Ishikawa (cell line): ENCODE measurements around the gene EBLN2.

ENCODE experiments used
- CEBPB ChIP-seq: IDR thresholded peaks from 2 replicates; pipeline ENCODE4 v1.6.1; 2012
- EGR1 ChIP-seq: IDR thresholded peaks from 2 replicates; pipeline ENCODE4 v1.6.1; 2012
- EP300 ChIP-seq: IDR thresholded peaks from 2 replicates; pipeline ENCODE4 v1.6.1; 2012; ENCODE audit warnings: borderline replicate concordance
- FOXM1 ChIP-seq: IDR thresholded peaks from 2 replicates; pipeline ENCODE4 v1.6.1; 2012; ENCODE audit warnings: low read depth, borderline replicate concordance
- NFIC ChIP-seq: IDR thresholded peaks from 2 replicates; pipeline ENCODE4 v1.6.1; 2012
- RAD21 ChIP-seq: IDR thresholded peaks from 2 replicates; pipeline ENCODE4 v1.6.1; 2012; ENCODE audit warnings: low read depth
- TAF1 ChIP-seq: IDR thresholded peaks from 2 replicates; pipeline ENCODE4 v1.6.1; 2012; ENCODE audit warnings: low read depth, mild to moderate bottlenecking
- TCF12 ChIP-seq: IDR thresholded peaks from 2 replicates; pipeline ENCODE4 v1.6.1; 2012; ENCODE audit warnings: low read depth
- TEAD4 ChIP-seq: IDR thresholded peaks from 2 replicates; pipeline ENCODE4 v1.6.1; 2012
- YY1 ChIP-seq: IDR thresholded peaks from 2 replicates; pipeline ENCODE4 v1.6.1; 2012; ENCODE audit warnings: low read depth
- ZBTB7A ChIP-seq: IDR thresholded peaks from 2 replicates; pipeline ENCODE4 v1.6.1; 2012; ENCODE audit warnings: low read depth
- TF ChIP-seq, protein P1 (sequence below): IDR thresholded peaks from 2 replicates; pipeline ENCODE4 v1.6.1; 2012; ENCODE audit warnings: low read depth, mild to moderate bottlenecking
- TF ChIP-seq, protein P2 (sequence below): IDR thresholded peaks from 2 replicates; pipeline ENCODE4 v1.6.1; 2012

DNA sequence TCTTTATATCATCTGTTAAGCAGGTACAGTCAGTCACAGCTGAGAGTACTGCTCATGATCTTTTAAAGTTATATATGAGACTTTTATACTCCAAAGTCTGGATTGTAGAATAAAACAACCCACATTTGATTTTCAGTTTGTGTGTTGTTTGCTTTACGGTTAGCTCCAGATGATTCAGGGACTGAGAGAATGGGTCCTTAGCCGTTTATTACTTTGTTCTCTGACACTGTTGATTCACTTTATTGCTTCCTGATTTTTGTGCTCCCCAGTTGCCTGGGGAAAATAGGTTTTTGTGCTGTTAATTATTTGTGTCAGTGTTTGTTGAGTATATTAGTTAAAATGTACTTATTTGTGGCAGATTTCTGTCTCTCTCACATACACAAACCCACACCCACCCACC is 8.6 kb upstream of the EBLN2 start:
- TF ChIP-seq EGR1 (no peak), CEBPB (no peak), ZBTB7A (no peak), RAD21 (no peak), EP300 (no peak), YY1 (no peak), TAF1 (no peak), TEAD4 (no peak), TCF12 (no peak), NFIC (no peak), FOXM1 (no peak)
- TF ChIP-seq, protein P1, sequence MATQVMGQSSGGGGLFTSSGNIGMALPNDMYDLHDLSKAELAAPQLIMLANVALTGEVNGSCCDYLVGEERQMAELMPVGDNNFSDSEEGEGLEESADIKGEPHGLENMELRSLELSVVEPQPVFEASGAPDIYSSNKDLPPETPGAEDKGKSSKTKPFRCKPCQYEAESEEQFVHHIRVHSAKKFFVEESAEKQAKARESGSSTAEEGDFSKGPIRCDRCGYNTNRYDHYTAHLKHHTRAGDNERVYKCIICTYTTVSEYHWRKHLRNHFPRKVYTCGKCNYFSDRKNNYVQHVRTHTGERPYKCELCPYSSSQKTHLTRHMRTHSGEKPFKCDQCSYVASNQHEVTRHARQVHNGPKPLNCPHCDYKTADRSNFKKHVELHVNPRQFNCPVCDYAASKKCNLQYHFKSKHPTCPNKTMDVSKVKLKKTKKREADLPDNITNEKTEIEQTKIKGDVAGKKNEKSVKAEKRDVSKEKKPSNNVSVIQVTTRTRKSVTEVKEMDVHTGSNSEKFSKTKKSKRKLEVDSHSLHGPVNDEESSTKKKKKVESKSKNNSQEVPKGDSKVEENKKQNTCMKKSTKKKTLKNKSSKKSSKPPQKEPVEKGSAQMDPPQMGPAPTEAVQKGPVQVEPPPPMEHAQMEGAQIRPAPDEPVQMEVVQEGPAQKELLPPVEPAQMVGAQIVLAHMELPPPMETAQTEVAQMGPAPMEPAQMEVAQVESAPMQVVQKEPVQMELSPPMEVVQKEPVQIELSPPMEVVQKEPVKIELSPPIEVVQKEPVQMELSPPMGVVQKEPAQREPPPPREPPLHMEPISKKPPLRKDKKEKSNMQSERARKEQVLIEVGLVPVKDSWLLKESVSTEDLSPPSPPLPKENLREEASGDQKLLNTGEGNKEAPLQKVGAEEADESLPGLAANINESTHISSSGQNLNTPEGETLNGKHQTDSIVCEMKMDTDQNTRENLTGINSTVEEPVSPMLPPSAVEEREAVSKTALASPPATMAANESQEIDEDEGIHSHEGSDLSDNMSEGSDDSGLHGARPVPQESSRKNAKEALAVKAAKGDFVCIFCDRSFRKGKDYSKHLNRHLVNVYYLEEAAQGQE, result no peak
- TF ChIP-seq, protein P2, sequence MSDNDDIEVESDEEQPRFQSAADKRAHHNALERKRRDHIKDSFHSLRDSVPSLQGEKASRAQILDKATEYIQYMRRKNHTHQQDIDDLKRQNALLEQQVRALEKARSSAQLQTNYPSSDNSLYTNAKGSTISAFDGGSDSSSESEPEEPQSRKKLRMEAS, result no peak
